SK-N-SH (cell line): ENCODE results near the gene TUNAR. TPM values are rescaled to one million over a fixed set of nuclear protein-coding genes. Genes with fewer than 3 reads are reported as not detected.

Experiments
- CTCF ChIA-PET: fragments of 300-600, 350-600 bp; formaldehyde crosslinking; extraction: SDS; loops from one replicate; lab custom pipeline; 2021; lab: Yijun Ruan, JAX
- POLR2A ChIA-PET: fragments of 350-600 bp; sonication (Branson Sonifier 250); formaldehyde crosslinking; extraction: SDS; loops from one replicate; lab custom pipeline; 2020; ENCODE audit warnings: antibody characterized with exemption, inconsistent platforms; lab: Yijun Ruan, JAX
- DNase-seq: peaks from one replicate; pipeline ENCODE4 v3.0.0; 2012
- H2AFZ ChIP-seq: fragments of 200-600 bp; sonication (generic); 2 replicates; pipeline ENCODE4 v1.8.1; 2016; ENCODE audit warnings: antibody characterized with exemption, mild to moderate bottlenecking, low read depth
- H3F3A ChIP-seq: fragments of 200-600 bp; sonication (generic); replicated peaks from 2 replicates; pipeline ENCODE3; 2016; ENCODE audit warnings: antibody characterized with exemption, mild to moderate bottlenecking; ENCODE audit not compliant: insufficient read depth
- H3K27ac ChIP-seq, 2 experiments: fragments of 200-500 bp in 1 of 2; fragments of 200-600 bp in 1 of 2; sonication (Bioruptor generic) in 1 of 2; sonication (generic), shearing (Covaris generic) in 1 of 2; 2 replicates each; pipeline versions ENCODE4 v1.5.1 to v1.6.1; 2014 to 2016; ENCODE audit warnings: low read depth in 2 of 2, inconsistent platforms in 1 of 2, low read length in 1 of 2, mild to moderate bottlenecking in 1 of 2, mixed read lengths in 1 of 2
- H3K27me3 ChIP-seq: fragments of 200-600 bp; sonication (generic), shearing (Covaris generic); 2 replicates; pipeline ENCODE4 v1.6.1; 2016; ENCODE audit warnings: mixed run types; ENCODE audit not compliant: insufficient read depth
- H3K36me3 ChIP-seq, 2 experiments: fragments of 200-500 bp in 1 of 2; fragments of 200-600 bp in 1 of 2; sonication (Bioruptor generic) in 1 of 2; sonication (generic) in 1 of 2; replicated peaks in 1 of 2; 2 replicates each; pipeline versions ENCODE3 to v1.5.1; 2014 to 2016; ENCODE audit warnings: low read length in 1 of 2, mild to moderate bottlenecking in 1 of 2; ENCODE audit not compliant: insufficient read depth in 2 of 2, control insufficient read depth in 1 of 2
- H3K4me1 ChIP-seq, 2 experiments: fragments of 200-500 bp in 1 of 2; fragments of 200-600 bp in 1 of 2; sonication (Bioruptor generic) in 1 of 2; sonication (generic), shearing (Covaris generic) in 1 of 2; 2 replicates each; pipeline versions ENCODE4 v1.5.1 to v1.6.1; 2014 to 2016; ENCODE audit warnings: low read depth in 1 of 2, low read length in 1 of 2, mixed run types in 1 of 2; ENCODE audit not compliant: insufficient read depth in 2 of 2, control insufficient read depth in 1 of 2
- H3K4me2 ChIP-seq: fragments of 200-600 bp; sonication (generic), shearing (Covaris generic); 2 replicates; pipeline ENCODE4 v1.6.1; 2017; ENCODE audit warnings: mixed run types
- H3K4me3 ChIP-seq, 2 experiments: fragments of 200-500 bp in 1 of 2; fragments of 200-600 bp in 1 of 2; sonication (Bioruptor generic) in 1 of 2; sonication (generic), shearing (Covaris generic) in 1 of 2; 2 replicates each; pipeline versions ENCODE4 v1.5.1 to v1.8.1; 2014 to 2016; ENCODE audit warnings: low read depth in 2 of 2, inconsistent platforms in 1 of 2, low read length in 1 of 2, mild to moderate bottlenecking in 1 of 2, mixed read lengths in 1 of 2, moderate library complexity in 1 of 2
- H3K79me2 ChIP-seq: fragments of 200-600 bp; sonication (generic); 2 replicates; pipeline ENCODE4 v1.8.1; 2017; ENCODE audit warnings: mild to moderate bottlenecking; ENCODE audit not compliant: insufficient read depth
- H3K9ac ChIP-seq: fragments of 200-600 bp; sonication (generic); 2 replicates; pipeline ENCODE4 v1.6.1; 2017; ENCODE audit warnings: mixed run types
- H3K9me2 ChIP-seq: fragments of 200-600 bp; sonication (generic); 2 replicates; pipeline ENCODE4 v1.6.1; 2017; ENCODE audit warnings: mixed run types
- H3K9me3 ChIP-seq: fragments of 200-600 bp; sonication (generic); 2 replicates; pipeline ENCODE4 v1.6.1; 2017; ENCODE audit warnings: mixed run types, mild to moderate bottlenecking, moderate library complexity
- H4K20me1 ChIP-seq: fragments of 200-600 bp; sonication (generic); 2 replicates; pipeline ENCODE4 v1.6.1; 2017; ENCODE audit warnings: mild to moderate bottlenecking, mixed run types; ENCODE audit not compliant: insufficient read depth
- CTCF ChIP-seq: fragments of 200-600 bp; sonication (generic); IDR thresholded peaks from 2 replicates; pipeline ENCODE4 v1.6.1; 2017; ENCODE audit warnings: antibody characterized with exemption, mild to moderate bottlenecking, moderate library complexity
- ELF1 ChIP-seq: IDR thresholded peaks from 2 replicates; pipeline ENCODE4 v1.4.0; 2012
- EP300 ChIP-seq, 2 experiments: IDR thresholded peaks; 2 replicates each; pipeline versions ENCODE4 v1.4.0 to v1.6.1; 2012; ENCODE audit warnings: borderline replicate concordance in 1 of 2, low read depth in 1 of 2, low read length in 1 of 2
- FOXM1 ChIP-seq: IDR thresholded peaks from 2 replicates; pipeline ENCODE4 v1.4.0; 2012; ENCODE audit warnings: low read depth, mild to moderate bottlenecking
- GABPA ChIP-seq: IDR thresholded peaks from 2 replicates; pipeline ENCODE4 v1.4.0; 2012; ENCODE audit warnings: low read depth, mild to moderate bottlenecking
- JUND ChIP-seq: IDR thresholded peaks from 2 replicates; pipeline ENCODE4 v1.4.0; 2012
- MEF2A ChIP-seq: IDR thresholded peaks from 2 replicates; pipeline ENCODE4 v1.4.0; 2012; ENCODE audit warnings: low read depth, borderline replicate concordance
- NRF1 ChIP-seq: IDR thresholded peaks from 2 replicates; pipeline ENCODE4 v1.6.1; 2012; ENCODE audit warnings: low read depth, mild to moderate bottlenecking, low read length
- RCOR1 ChIP-seq: fragments of 150-350 bp; IDR thresholded peaks from 2 replicates; pipeline ENCODE4 v1.6.1; 2017; ENCODE audit warnings: antibody characterized with exemption, low read length
- RFX5 ChIP-seq: IDR thresholded peaks from 2 replicates; pipeline ENCODE4 v1.6.1; 2012; ENCODE audit warnings: mild to moderate bottlenecking, improper control_type of control experiment, low read length
- SIN3A ChIP-seq: IDR thresholded peaks from 2 replicates; pipeline ENCODE4 v1.6.1; 2012; ENCODE audit warnings: low read depth, mild to moderate bottlenecking, low read length, moderate library complexity, borderline replicate concordance
- TAF1 ChIP-seq: IDR thresholded peaks from 2 replicates; pipeline ENCODE4 v1.6.1; 2012; ENCODE audit warnings: low read depth, mild to moderate bottlenecking, low read length, moderate library complexity, borderline replicate concordance
- USF1 ChIP-seq: IDR thresholded peaks from 2 replicates; pipeline ENCODE4 v1.4.0; 2012; ENCODE audit warnings: low read depth, borderline replicate concordance
- USF2 ChIP-seq: fragments of 150-350 bp; IDR thresholded peaks from 2 replicates; pipeline ENCODE4 v1.6.1; 2017; ENCODE audit warnings: antibody characterized with exemption, low read length, low read depth, borderline replicate concordance
- ZBTB33 ChIP-seq: IDR thresholded peaks from 2 replicates; pipeline ENCODE4 v1.4.0; 2012; ENCODE audit warnings: low read depth, borderline replicate concordance
- WGBS: methylation state at CpG from one replicate; pipeline ENCODE4 v1.1.6; 2017; ENCODE audit warnings: low lambda C conversion rate; 5-methylcytosine and 5-hydroxymethylcytosine counted together
- polyA plus RNA-seq, 3 experiments: library from polyadenylated mRNA; depleted of rRNA; stranded (reverse); fragments of >200 nt; gene quantifications; 2 replicates each; pipeline ENCODE4 v1.2.3, GENCODE V29; 2012

The TUNAR gene
- polyA plus RNA-seq, 1 of the 3 experiments (the other 2 are of a cell fraction) = 0.02 TPM

- no peak overlapping the region for H3K4me2 ChIP-seq
- H2AFZ ChIP-seq = no peak overlapping the region
- WGBS = 31% methylated on average over 11 of the region's 11 CpGs
- no peaks in the 10 kb centered on the region for H3K27me3 ChIP-seq
- H3K36me3 ChIP-seq = no peaks in the 10 kb centered on the region
- H3F3A ChIP-seq = no peaks in the 10 kb centered on the region
- DNase-seq = no peak
- no peak overlapping the region for H3K9ac ChIP-seq
- H3K9me2 ChIP-seq = no peaks in the 10 kb centered on the region
- ChIA-PET POLR2A (no interaction called here), CTCF (interaction anchor here (1.0 to 1.4 kb wide), 2 partner anchors 13 to 25 kb away, joined by 3 to 5 read pairs; no protein-coding TSS in a partner anchor)
- no peaks in the 10 kb centered on the region for H4K20me1 ChIP-seq
- H3K27ac ChIP-seq = no peak overlapping the region
- H3K4me3 ChIP-seq = no peak overlapping the region
- H3K79me2 ChIP-seq = no peaks in the 10 kb centered on the region
- no peak for TF ChIP-seq MEF2A
- H3K4me1 ChIP-seq = no peaks in the 10 kb centered on the region
- H3K9me3 ChIP-seq = no peaks in the 10 kb centered on the region
Observed at GRCh38 chr14:95920769-95921438, 44.3 kb downstream of the TUNAR start.

GRCh38 chr14:95922080-95922479 lies 45.4 kb downstream of the TUNAR start:
- Histone ChIP-seq H3K9me3 (no peaks in the 10 kb centered on the region), H3K4me1 (no peaks in the 10 kb centered on the region), H3K9me2 (no peaks in the 10 kb centered on the region), H3K27me3 (no peaks in the 10 kb centered on the region), H3K9ac (no peak overlapping the region), H3K36me3 (no peaks in the 10 kb centered on the region), H3K79me2 (no peaks in the 10 kb centered on the region), H3K4me3 (no peak overlapping the region), H3K4me2 (no peak overlapping the region), H3F3A (no peaks in the 10 kb centered on the region), H2AFZ (no peak overlapping the region), H4K20me1 (no peaks in the 10 kb centered on the region), H3K27ac (no peak overlapping the region)
- WGBS = 54% methylated on average over 4 of the region's 4 CpGs
- ChIA-PET POLR2A (no interaction called here), CTCF (no interaction called here)
- TF ChIP-seq MEF2A = no peak
- DNase-seq = no peak

- no peak overlapping the region for H3K4me3 ChIP-seq
- no peaks in the 10 kb centered on the region for H3K27me3 ChIP-seq
- POLR2A ChIA-PET = no interaction called here
- no peaks in the 10 kb centered on the region for H4K20me1 ChIP-seq
- H3K79me2 ChIP-seq = no peaks in the 10 kb centered on the region
- CTCF ChIA-PET = interaction anchor here (1.7 kb wide), 1 partner anchor 19 kb away, joined by 5 read pairs; no protein-coding TSS in a partner anchor
- H3K4me2 ChIP-seq = no peak overlapping the region
- H3K4me1 ChIP-seq = no peaks in the 10 kb centered on the region
- no peaks in the 10 kb centered on the region for H3K9me2 ChIP-seq
- H3K36me3 ChIP-seq = no peaks in the 10 kb centered on the region
- WGBS = 49% methylated on average over 2 of the region's 2 CpGs
- H2AFZ ChIP-seq = no peak overlapping the region
- no peak overlapping the region for H3K27ac ChIP-seq
- no peak for DNase-seq
- H3K9ac ChIP-seq = no peak overlapping the region
- no peaks in the 10 kb centered on the region for H3K9me3 ChIP-seq
- H3F3A ChIP-seq = no peaks in the 10 kb centered on the region
- TF ChIP-seq RFX5 (no peak), EP300 (IDR thresholded peaks at IDR 0.05; ENCODE audit: borderline replicate concordance in 1 of 2, low read depth in 1 of 2, low read length in 1 of 2) (no peak), JUND (no peak), CTCF (no peak), FOXM1 (no peak), ZBTB33 (no peak), RCOR1 (no peak), NRF1 (no peak), SIN3A (no peak), ELF1 (no peak), USF2 (no peak), GABPA (no peak), TAF1 (no peak), USF1 (no peak)
Observed at GRCh38 chr14:95928751-95929150, 52.1 kb downstream of the TUNAR start.
